ENCODE results near the gene USP48.

- TF ChIP-seq, protein P1, sequence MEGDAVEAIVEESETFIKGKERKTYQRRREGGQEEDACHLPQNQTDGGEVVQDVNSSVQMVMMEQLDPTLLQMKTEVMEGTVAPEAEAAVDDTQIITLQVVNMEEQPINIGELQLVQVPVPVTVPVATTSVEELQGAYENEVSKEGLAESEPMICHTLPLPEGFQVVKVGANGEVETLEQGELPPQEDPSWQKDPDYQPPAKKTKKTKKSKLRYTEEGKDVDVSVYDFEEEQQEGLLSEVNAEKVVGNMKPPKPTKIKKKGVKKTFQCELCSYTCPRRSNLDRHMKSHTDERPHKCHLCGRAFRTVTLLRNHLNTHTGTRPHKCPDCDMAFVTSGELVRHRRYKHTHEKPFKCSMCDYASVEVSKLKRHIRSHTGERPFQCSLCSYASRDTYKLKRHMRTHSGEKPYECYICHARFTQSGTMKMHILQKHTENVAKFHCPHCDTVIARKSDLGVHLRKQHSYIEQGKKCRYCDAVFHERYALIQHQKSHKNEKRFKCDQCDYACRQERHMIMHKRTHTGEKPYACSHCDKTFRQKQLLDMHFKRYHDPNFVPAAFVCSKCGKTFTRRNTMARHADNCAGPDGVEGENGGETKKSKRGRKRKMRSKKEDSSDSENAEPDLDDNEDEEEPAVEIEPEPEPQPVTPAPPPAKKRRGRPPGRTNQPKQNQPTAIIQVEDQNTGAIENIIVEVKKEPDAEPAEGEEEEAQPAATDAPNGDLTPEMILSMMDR (conservative IDR thresholded peaks at IDR 0.05 in 1 of 2, IDR thresholded peaks at IDR 0.05 in 1 of 2; ENCODE audit: low read depth in 1 of 2, low read length in 2 of 2): no peak
- no peak for TF ChIP-seq EZH2 (IDR thresholded peaks at IDR 0.05; ENCODE audit: low read length, missing control alignments)
Observed at GRCh38 chr1:21762022-21762404, 20.9 kb downstream of the USP48 start.
